OCI-LY7 (cell line): Measurements from ENCODE around the gene AKAP13. TPM values are rescaled to one million over a fixed set of nuclear protein-coding genes. Genes with fewer than 3 reads are reported as not detected.

Source experiments
- BruUV-seq: library from RNA; stranded (reverse); fragments of 400-500 nt; replicated peaks from 2 replicates; lab custom pipeline; 2021; lab: Mats Ljungman, UMichigan
- CTCF ChIA-PET: fragments of 300-600 bp; sonication (Branson Sonifier 250); formaldehyde crosslinking; loops from one replicate; lab custom pipeline; 2022; ENCODE audit warnings: antibody characterized with exemption; ENCODE audit not compliant: unreplicated experiment; lab: Charles Lee
- POLR2A ChIA-PET: fragments of 300-600 bp; sonication (Branson Sonifier 250); formaldehyde crosslinking; loops from one replicate; lab custom pipeline; 2022; ENCODE audit warnings: antibody characterized with exemption; lab: Charles Lee
- DNase-seq: peaks from one replicate; pipeline ENCODE4 v3.0.0-alpha.2; 2015; ENCODE audit warnings: low spot score
- H2AFZ ChIP-seq: fragments of 200-600 bp; sonication (generic), shearing (Covaris generic); 2 replicates; pipeline ENCODE4 v1.6.1; 2014; ENCODE audit warnings: mild to moderate bottlenecking, antibody characterized with exemption, low read length, moderate library complexity
- H3K27ac ChIP-seq: fragments of 200-600 bp; sonication (generic); 2 replicates; pipeline ENCODE4 v1.5.1; 2014; ENCODE audit warnings: mixed run types, low read depth, mild to moderate bottlenecking, moderate library complexity, low read length, inconsistent platforms; ENCODE audit not compliant: poor library complexity, severe bottlenecking
- H3K36me3 ChIP-seq: fragments of 200-600 bp; sonication (generic); 2 replicates; pipeline ENCODE4 v1.6.1; 2014; ENCODE audit warnings: mild to moderate bottlenecking, antibody characterized with exemption, low read length, moderate library complexity, mixed read lengths; ENCODE audit not compliant: insufficient read depth
- H3K4me1 ChIP-seq: fragments of 200-600 bp; sonication (generic); 2 replicates; pipeline ENCODE4 v1.5.1; 2014; ENCODE audit warnings: mild to moderate bottlenecking, low read length; ENCODE audit not compliant: insufficient read depth, poor library complexity, severe bottlenecking
- H3K4me2 ChIP-seq: fragments of 200-600 bp; sonication (generic); 2 replicates; pipeline ENCODE4 v1.6.1; 2014; ENCODE audit warnings: mild to moderate bottlenecking, low read length
- H3K4me3 ChIP-seq: fragments of 200-600 bp; sonication (generic); 2 replicates; pipeline ENCODE4 v1.5.1; 2014; ENCODE audit warnings: mild to moderate bottlenecking, low read depth, low read length; ENCODE audit not compliant: poor library complexity, severe bottlenecking
- H3K79me2 ChIP-seq: fragments of 200-600 bp; sonication (generic); 2 replicates; pipeline ENCODE4 v1.6.1; 2016; ENCODE audit warnings: low read depth, mild to moderate bottlenecking, low read length, moderate library complexity, mixed read lengths; ENCODE audit not compliant: insufficient read depth
- H3K9me2 ChIP-seq: fragments of 200-600 bp; sonication (generic); 2 replicates; pipeline ENCODE4 v1.6.1; 2016; ENCODE audit warnings: mild to moderate bottlenecking, low read length, mixed read lengths; ENCODE audit not compliant: insufficient read depth
- H3K9me3 ChIP-seq: fragments of 200-600 bp; sonication (generic); 2 replicates; pipeline ENCODE4 v1.6.1; 2014; ENCODE audit warnings: mild to moderate bottlenecking, mixed run types, low read length, mixed read lengths
- H4K20me1 ChIP-seq: fragments of 200-600 bp; sonication (generic); 2 replicates; pipeline ENCODE4 v1.6.1; 2014; ENCODE audit warnings: mild to moderate bottlenecking, antibody characterized with exemption, low read length, moderate library complexity, mixed read lengths; ENCODE audit not compliant: insufficient read depth
- EZH2phosphoT487 ChIP-seq: fragments of 200-600 bp; sonication (generic); IDR thresholded peaks from 2 replicates; pipeline ENCODE4 v1.6.1; 2018; ENCODE audit warnings: low read depth, borderline replicate concordance, mild to moderate bottlenecking, mixed run types, antibody characterized with exemption, low read length, moderate library complexity, mixed read lengths
- intact Hi-C: fragments of 100-400 bp; cut with micrococcal nuclease; formaldehyde crosslinking; loops from one replicate; pipeline ENCODE4 v1.10.0; 2022; ENCODE audit not compliant: unreplicated experiment
- total RNA-seq, 2 experiments: library from RNA; depleted of rRNA in 1 of 2; stranded (reverse); fragments of >200 nt in 1 of 2; shearing (Covaris generic) in 1 of 2; gene quantifications; 2 replicates each; pipeline ENCODE4 v1.2.3, GENCODE V29; 2014 to 2022
- TF ChIP-seq, protein P1 (sequence below): fragments of 200-600 bp; sonication (generic); conservative IDR thresholded peaks from 2 replicates; pipeline ENCODE4 v1.5.1; 2014; ENCODE audit warnings: mild to moderate bottlenecking, antibody characterized with exemption, low read length, moderate library complexity, mixed read lengths

AKAP13 gene
- total RNA-seq, 2 experiments from 2014 or later: 140 to 250 TPM

DNA sequence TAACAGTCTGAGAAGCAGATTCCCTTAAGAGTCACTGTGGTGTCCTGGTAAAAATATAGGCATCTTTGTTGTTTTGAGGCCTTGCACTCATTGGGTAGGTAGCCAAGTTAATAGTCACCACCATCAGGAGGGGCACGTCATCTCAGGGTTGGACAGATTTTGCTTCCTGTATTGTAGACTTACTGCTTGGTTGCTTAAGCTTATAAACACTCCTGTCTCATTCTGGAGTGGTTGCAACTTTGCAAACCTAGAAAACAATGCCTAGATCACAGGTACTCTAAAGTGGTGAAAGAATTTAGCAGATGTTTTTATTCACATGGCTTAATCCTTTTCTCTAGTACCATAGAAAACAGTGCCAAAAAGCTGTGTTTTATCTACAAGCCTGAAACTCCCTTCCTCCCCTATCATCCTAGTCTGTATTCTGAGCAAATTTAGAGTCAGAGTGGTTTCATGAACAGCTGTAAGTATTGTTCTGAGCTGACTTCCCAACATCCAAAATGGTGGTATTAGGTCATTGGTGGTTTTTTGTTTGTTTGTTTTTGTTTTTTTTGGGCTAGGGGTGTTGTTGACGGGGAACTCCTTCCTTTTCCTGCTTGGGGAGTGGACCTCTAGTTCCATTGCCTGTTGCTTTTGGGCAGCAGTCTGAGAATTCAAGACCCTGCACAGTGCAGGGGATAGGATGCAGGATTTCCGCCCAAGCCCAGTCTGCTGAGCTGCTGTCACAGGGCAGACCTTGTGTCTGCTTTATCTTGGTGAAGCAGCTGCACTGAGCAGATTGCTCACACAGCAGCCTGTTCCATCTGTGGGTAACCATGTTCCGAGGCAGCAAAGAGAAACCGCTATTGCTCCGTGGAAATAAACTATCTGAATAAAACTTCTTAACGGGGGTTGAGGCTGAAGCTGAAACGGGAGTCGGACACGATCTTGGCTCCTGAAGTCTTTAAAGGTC, 202.0 kb downstream of the AKAP13 start:
- no TSS peak for BruUV-seq
- intact Hi-C loops: loop anchor here (2.0 to 5.0 kb wide), 4 partner anchors 75 to 252 kb away; partner anchors contain the start of gene AKAP13
- DNase-seq: peak; percentile 78
- H3K4me2 ChIP-seq: peak overlapping the region; percentile 73
- CTCF ChIA-PET: interaction anchor here (0.6 kb wide), 1 partner anchor 86 kb away, joined by 3 read pairs; no protein-coding TSS in a partner anchor
- no peak overlapping the region for H2AFZ ChIP-seq
- peak overlapping the region; percentile 59 for H3K4me3 ChIP-seq
- H4K20me1 ChIP-seq: peaks cover 14% of the 10 kb centered on the region; the same call in 1 of the 2 replicates
- H3K9me2 ChIP-seq: no peaks in the 10 kb centered on the region
- H3K36me3 ChIP-seq: peaks cover 79% of the 10 kb centered on the region
- POLR2A ChIA-PET: interaction anchor here (0.6 to 1.6 kb wide), 8 partner anchors 15 to 425 kb away, joined by 3 to 4 read pairs (median 3); no protein-coding TSS in a partner anchor
- peaks cover 50% of the 10 kb centered on the region for H3K4me1 ChIP-seq
- no peaks in the 10 kb centered on the region for H3K9me3 ChIP-seq
- peaks cover 45% of the 10 kb centered on the region for H3K79me2 ChIP-seq
- no peak for TF ChIP-seq EZH2phosphoT487
- TF ChIP-seq, protein P1, sequence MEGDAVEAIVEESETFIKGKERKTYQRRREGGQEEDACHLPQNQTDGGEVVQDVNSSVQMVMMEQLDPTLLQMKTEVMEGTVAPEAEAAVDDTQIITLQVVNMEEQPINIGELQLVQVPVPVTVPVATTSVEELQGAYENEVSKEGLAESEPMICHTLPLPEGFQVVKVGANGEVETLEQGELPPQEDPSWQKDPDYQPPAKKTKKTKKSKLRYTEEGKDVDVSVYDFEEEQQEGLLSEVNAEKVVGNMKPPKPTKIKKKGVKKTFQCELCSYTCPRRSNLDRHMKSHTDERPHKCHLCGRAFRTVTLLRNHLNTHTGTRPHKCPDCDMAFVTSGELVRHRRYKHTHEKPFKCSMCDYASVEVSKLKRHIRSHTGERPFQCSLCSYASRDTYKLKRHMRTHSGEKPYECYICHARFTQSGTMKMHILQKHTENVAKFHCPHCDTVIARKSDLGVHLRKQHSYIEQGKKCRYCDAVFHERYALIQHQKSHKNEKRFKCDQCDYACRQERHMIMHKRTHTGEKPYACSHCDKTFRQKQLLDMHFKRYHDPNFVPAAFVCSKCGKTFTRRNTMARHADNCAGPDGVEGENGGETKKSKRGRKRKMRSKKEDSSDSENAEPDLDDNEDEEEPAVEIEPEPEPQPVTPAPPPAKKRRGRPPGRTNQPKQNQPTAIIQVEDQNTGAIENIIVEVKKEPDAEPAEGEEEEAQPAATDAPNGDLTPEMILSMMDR: no peak
- H3K27ac ChIP-seq: peak overlapping the region; percentile 61

DNA sequence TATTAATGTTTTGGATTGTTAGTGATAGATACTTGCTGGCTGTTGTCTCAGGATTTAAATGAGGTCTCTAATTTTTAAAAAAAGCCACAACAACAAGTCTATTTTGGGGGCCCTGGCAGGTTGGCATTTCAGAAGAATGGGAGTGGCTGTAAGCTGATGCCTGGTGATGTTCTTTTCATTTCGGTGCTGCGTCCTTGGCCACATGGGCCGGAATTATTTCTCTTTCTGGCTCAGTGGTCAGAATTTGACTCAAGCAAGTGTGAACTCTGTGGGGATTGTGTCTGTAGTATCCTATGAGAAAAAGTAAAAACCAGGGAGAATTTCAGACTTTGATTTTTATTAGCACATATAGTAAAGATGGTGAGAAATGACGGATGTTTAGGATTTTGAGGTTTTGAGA, 203.0 kb downstream of the AKAP13 start:
- peaks cover 44% of the 10 kb centered on the region for H3K79me2 ChIP-seq

More for the DNA sequence above, 203.0 kb downstream of the AKAP13 start:
- H3K4me2 ChIP-seq: peak overlapping the region; percentile 73
- ChIA-PET CTCF (no interaction called here), POLR2A (interaction anchor here (0.8 to 1.6 kb wide), 3 partner anchors 18 to 109 kb away, joined by 3 to 4 read pairs (median 3); no protein-coding TSS in a partner anchor)
- peak overlapping the region; percentile 61 for H3K27ac ChIP-seq
- DNase-seq: peak; percentile 18
- TF ChIP-seq EZH2phosphoT487: no peak
- TF ChIP-seq, protein P1: 0 out of 2 replicates have a peak, but pooled peaks have one; percentile 18
- peak overlapping the region; percentile 59 for H3K4me3 ChIP-seq
- no peak overlapping the region for H2AFZ ChIP-seq
- intact Hi-C loops: loop anchor here (2.0 to 5.0 kb wide), 4 partner anchors 76 to 253 kb away; partner anchors contain the start of gene AKAP13
- H4K20me1 ChIP-seq: peaks cover 14% of the 10 kb centered on the region; the same call in 1 of the 2 replicates
- BruUV-seq: no TSS peak
- no peaks in the 10 kb centered on the region for H3K9me3 ChIP-seq
- H3K36me3 ChIP-seq: peaks cover 84% of the 10 kb centered on the region
- H3K9me2 ChIP-seq: no peaks in the 10 kb centered on the region
- H3K4me1 ChIP-seq: peaks cover 50% of the 10 kb centered on the region
